Activated CD4-positive, alpha-beta T cell treated with anti-CD3 and anti-CD28 coated beads, Interleukin-2, amount 50 U/mL, for 48 hours (primary cell): ENCODE data around the gene PTH1R.

Experiments
- DNase-seq, 2 experiments: peaks; one replicate each; pipeline ENCODE4 v3.0.0-alpha.2; 2020

The PTH1R gene

GRCh38 chr3:46952813-46953212, 75.3 kb downstream of the PTH1R start:
- DNase-seq: no peak
